Pancreas (tissue), 10 donors: ENCODE results near the gene EYA4. TPM values are rescaled to one million over a fixed set of nuclear protein-coding genes. Genes with fewer than 3 reads are reported as not detected.

Source experiments
- ATAC-seq, 4 donors: fragments of 200-7000 bp; cut with Tn5 transposase; one replicate each; pipeline versions ENCODE4 v1.8.0 to v1.9.1; 2020; ENCODE audit warnings: mild to moderate bottlenecking in 4 of 4, moderate library complexity in 4 of 4
- DNase-seq, 6 donors: peaks; one replicate each; pipeline ENCODE4 v3.0.0-alpha.2; 2020
- FAIRE-seq: peaks from 2 replicates; lab custom pipeline; 2012; peaks lifted over from hg19 to GRCh38; lab: Jason Lieb, UNC
- H3K27ac ChIP-seq, 4 donors: fragments of 200-600 bp; sonication (generic); 1 replicate in 3 of 4; 2 replicates in 1 of 4; pipeline versions ENCODE4 v1.5.0 to v1.8.0; 2020
- H3K27me3 ChIP-seq, 4 donors: fragments of 200-600 bp; one replicate each; pipeline ENCODE4 v1.8.0; 2021
- H3K36me3 ChIP-seq, 3 donors: fragments of 200-600 bp; sonication (generic) in 1 of 3; one replicate each; pipeline versions ENCODE4 v1.5.0 to v1.8.0; 2020 to 2021
- H3K4me1 ChIP-seq, 3 donors: fragments of 200-600 bp; one replicate each; pipeline ENCODE4 v1.8.0; 2021
- H3K4me3 ChIP-seq, 4 donors: fragments of 200-600 bp; sonication (generic) in 2 of 4; one replicate each; pipeline versions ENCODE4 v1.5.0 to v1.8.0; 2020 to 2021
- H3K9me3 ChIP-seq, 4 donors: fragments of 200-600 bp; one replicate each; pipeline ENCODE4 v1.8.0; 2021
- CTCF ChIP-seq, 4 donors: fragments of 200-600 bp; sonication (generic) in 3 of 4; IDR thresholded peaks; one replicate each; pipeline versions ENCODE4 v1.5.0 to v1.8.0; 2021; ENCODE audit warnings: antibody characterized with exemption in 4 of 4
- WGBS, 2 donors: extraction: QIAGEN DNeasy Blood & Tissue Kit; methylation state at CpG; one replicate each; pipeline ENCODE4 v1.1.7; 2013; 5-methylcytosine and 5-hydroxymethylcytosine counted together
- intact Hi-C, 3 donors: fragments of 100-400 bp; cut with DNase I; formaldehyde crosslinking; loops; one replicate each; pipeline versions ENCODE4 v1.11.1 to v1.14.2; 2022
- polyA plus RNA-seq, 2 donors: library from polyadenylated mRNA; stranded (reverse); fragments of 200-250 nt; gene quantifications; one replicate each; pipeline ENCODE4 v1.2.3, GENCODE V29; 2013
- total RNA-seq, 6 donors: library from RNA; stranded (reverse); fragmentation: NEBNext Ultra II Directional in 4 of 6; extraction: Animal tissue kit (Norgen Biotek cat#: 25700) in 4 of 6; gene quantifications; one replicate each; pipeline versions ENCODE4 v1.2.1 to v1.2.4, GENCODE V29; 2021 to 2023
- donor health status: healthy with polysubstance abuse.
- donor health status: DM: no; HTN: no; CAD: no; lungs with moderate emphysema.
- donor health status: DM: no; HTN: no; CAD: no.
- donor health status: control.
- donor health status: control.
- donor health status: Bipolar disorder and iron deficiency.
- donor health status: DM: yes; HTN: yes; CAD: no.
- donor health status: DM: no; HTN: no; CAD: no.
- donor health status: DM: no; HTN: no; CAD: no.
- donor health status: DM: yes; HTN: yes; CAD: no.

EYA4 gene
- total and polyA plus RNA-seq, 8 donors, result 0.08 to 1.3 (median 0.19) TPM

DNA sequence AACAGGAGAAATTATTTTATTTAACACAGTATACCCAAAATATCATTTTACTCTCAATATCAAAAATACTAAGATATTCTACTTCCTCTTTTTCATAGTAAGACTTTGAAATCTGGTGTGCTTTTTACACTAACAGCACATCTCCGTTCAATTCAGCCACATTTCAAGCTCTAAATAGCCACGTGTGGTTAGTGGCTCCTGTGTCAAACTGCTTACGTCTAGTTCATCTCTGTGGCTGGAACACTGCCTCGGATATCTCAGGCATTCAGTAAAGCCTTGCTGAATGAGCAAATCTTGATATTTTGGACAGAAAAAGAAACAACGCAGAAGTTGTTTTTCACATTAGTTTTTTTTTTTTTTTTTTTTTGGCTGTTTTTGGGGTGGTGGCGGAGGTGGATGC is 136.1 kb downstream of the EYA4 start:
- H3K27me3 ChIP-seq, result peaks cover 0 to 9% (median 2%) of the 10 kb centered on the region in 4 donors
- FAIRE-seq (no peak), DNase-seq (no peak), ATAC-seq (no peak)
- WGBS, 2 donors, result 69 to 74% methylated on average over 6 of the region's 6 CpGs
- H3K36me3 ChIP-seq, result no peaks in the 10 kb centered on the region
- TF ChIP-seq CTCF (IDR thresholded peaks at IDR 0.05), result no peak
- no peak overlapping the region for H3K4me3 ChIP-seq
- H3K4me1 ChIP-seq, result no peaks in the 10 kb centered on the region
- H3K27ac ChIP-seq, result no peak overlapping the region
- H3K9me3 ChIP-seq, result no peaks in the 10 kb centered on the region
- intact Hi-C loops, result no loop called here

GRCh38 chr6:133380047-133380446 is 138.9 kb downstream of the EYA4 start:
- Histone ChIP-seq H3K27ac (no peak overlapping the region), H3K4me3 (no peak overlapping the region), H3K27me3 (no peaks in the 10 kb centered on the region), H3K4me1 (no peaks in the 10 kb centered on the region), H3K9me3 (no peaks in the 10 kb centered on the region), H3K36me3 (no peaks in the 10 kb centered on the region)
- FAIRE-seq, result no peak
- 64 to 77% methylated on average over 1 of the region's 1 CpG for WGBS, 2 donors
- no peak for ATAC-seq
- TF ChIP-seq CTCF (IDR thresholded peaks at IDR 0.05), result no peak
- DNase-seq, result no peak
- intact Hi-C loops, result no loop called here

- no peaks in the 10 kb centered on the region for H3K36me3 ChIP-seq
- H3K4me1 ChIP-seq, result no peaks in the 10 kb centered on the region
- intact Hi-C loops, result no loop called here
- no peak overlapping the region for H3K27ac ChIP-seq
- no peaks in the 10 kb centered on the region for H3K9me3 ChIP-seq
- H3K4me3 ChIP-seq, result no peak overlapping the region
- no peak for ATAC-seq
- no peaks in the 10 kb centered on the region for H3K27me3 ChIP-seq
- 63 to 76% methylated on average over 3 of the region's 3 CpGs for WGBS, 2 donors
- no peak for DNase-seq
- no peak for FAIRE-seq
- no peak for TF ChIP-seq CTCF (IDR thresholded peaks at IDR 0.05)
Observed at GRCh38 chr6:133380723-133381122, 139.6 kb downstream of the EYA4 start.

DNA sequence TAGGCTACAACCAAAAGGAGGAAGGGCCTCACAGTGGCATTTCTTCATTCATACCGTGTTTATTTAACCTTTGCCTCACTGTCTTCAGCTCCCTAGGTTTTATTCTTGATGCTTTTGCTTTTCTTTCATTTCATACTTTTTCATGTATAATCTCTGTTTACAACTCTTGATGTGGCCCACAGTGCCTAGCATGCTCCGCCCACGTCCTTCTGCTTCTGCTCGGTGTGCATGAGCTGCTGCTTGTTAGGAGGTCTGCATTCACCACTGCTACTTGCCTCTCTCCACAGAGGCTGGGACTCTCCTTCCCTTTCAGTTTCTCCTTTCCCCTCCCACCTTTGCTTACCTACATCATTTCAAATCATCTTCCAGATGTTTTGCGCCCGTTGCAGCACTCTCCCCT is 147.6 kb downstream of the EYA4 start:
- intact Hi-C loops, result no loop called here
- H3K27me3 ChIP-seq, result no peaks in the 10 kb centered on the region
- no peaks in the 10 kb centered on the region for H3K9me3 ChIP-seq
- H3K4me3 ChIP-seq, result no peak overlapping the region
- no peaks in the 10 kb centered on the region for H3K4me1 ChIP-seq
- ATAC-seq (no peak), FAIRE-seq (no peak), DNase-seq (no peak)
- 84 to 89% methylated on average over 6 of the region's 6 CpGs for WGBS, 2 donors
- H3K36me3 ChIP-seq, result no peaks in the 10 kb centered on the region
- no peak for TF ChIP-seq CTCF (IDR thresholded peaks at IDR 0.05)
- H3K27ac ChIP-seq, result no peak overlapping the region

DNA sequence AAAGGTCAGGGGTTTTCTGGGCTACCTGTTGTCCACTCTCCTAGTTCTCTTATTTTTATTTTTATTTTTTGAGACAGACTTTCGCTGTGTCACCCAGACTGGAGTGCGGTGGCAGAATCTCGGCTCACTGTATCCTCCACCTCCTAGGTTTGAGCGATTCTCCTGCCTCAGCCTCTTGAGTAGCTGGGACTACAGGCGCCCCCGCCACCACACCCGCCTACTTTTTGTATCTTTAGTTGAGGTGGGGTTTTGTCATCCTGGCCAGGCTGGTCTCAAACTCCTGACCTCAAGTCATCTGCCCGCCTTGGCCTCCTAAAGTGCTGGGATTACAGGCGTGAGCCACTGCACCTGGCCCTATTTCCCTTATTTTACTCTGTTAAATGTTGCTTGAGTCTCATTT is 149.0 kb downstream of the EYA4 start:
- no peak for TF ChIP-seq CTCF (IDR thresholded peaks at IDR 0.05)
- Histone ChIP-seq H3K9me3 (no peaks in the 10 kb centered on the region), H3K27ac (no peak overlapping the region), H3K4me3 (no peak overlapping the region), H3K4me1 (no peaks in the 10 kb centered on the region), H3K36me3 (no peaks in the 10 kb centered on the region), H3K27me3 (no peaks in the 10 kb centered on the region)
- DNase-seq (no peak), ATAC-seq (no peak), FAIRE-seq (no peak)
- 92 to 97% methylated on average over 9 of the region's 9 CpGs for WGBS, 2 donors
- intact Hi-C loops, result no loop called here
